GM12872 (cell line): ENCODE results near the gene ELMO1.

ENCODE experiments used
- CTCF ChIP-seq: IDR thresholded peaks from 3 replicates; pipeline ENCODE4 v1.5.1; 2011; ENCODE audit warnings: low read depth, mild to moderate bottlenecking, low read length, moderate library complexity; ENCODE audit not compliant: insufficient read depth

ELMO1 gene

GRCh38 chr7:36923943-36924436 is 524.7 kb downstream of the ELMO1 start:
- no peak for TF ChIP-seq CTCF

GRCh38 chr7:36923185-36923584 is 525.5 kb downstream of the ELMO1 start:
- TF ChIP-seq CTCF = no peak

GRCh38 chr7:36920433-36920832 is 528.2 kb downstream of the ELMO1 start:
- no peak for TF ChIP-seq CTCF

- TF ChIP-seq CTCF = no peak
Measured at GRCh38 chr7:36919738-36920137, 528.9 kb downstream of the ELMO1 start.

- no peak for TF ChIP-seq CTCF
Measured at GRCh38 chr7:36918591-36918990, 530.1 kb downstream of the ELMO1 start.

- no peak for TF ChIP-seq CTCF
Measured at GRCh38 chr7:36916619-36917018, 532.0 kb downstream of the ELMO1 start.

GRCh38 chr7:36916116-36916515 is 532.5 kb downstream of the ELMO1 start:
- TF ChIP-seq CTCF = no peak

- TF ChIP-seq CTCF = no peak
Measured at GRCh38 chr7:36911788-36912187, 536.9 kb downstream of the ELMO1 start.
